Astrocyte (in vitro differentiated cells and primary cell): ENCODE measurements around the gene REPIN1.

ENCODE experiments used
- EZH2 ChIP-seq: IDR thresholded peaks from 2 replicates; pipeline ENCODE4 v1.6.1; 2012; ENCODE audit warnings: mild to moderate bottlenecking, low read length, inconsistent platforms; ENCODE audit not compliant: insufficient read depth
- TF ChIP-seq, protein P1 (sequence below): IDR thresholded peaks from 2 replicates; pipeline ENCODE4 v1.5.1; 2011; ENCODE audit warnings: low read depth, mild to moderate bottlenecking, inconsistent platforms, low read length, moderate library complexity; ENCODE audit not compliant: insufficient read depth

DNA sequence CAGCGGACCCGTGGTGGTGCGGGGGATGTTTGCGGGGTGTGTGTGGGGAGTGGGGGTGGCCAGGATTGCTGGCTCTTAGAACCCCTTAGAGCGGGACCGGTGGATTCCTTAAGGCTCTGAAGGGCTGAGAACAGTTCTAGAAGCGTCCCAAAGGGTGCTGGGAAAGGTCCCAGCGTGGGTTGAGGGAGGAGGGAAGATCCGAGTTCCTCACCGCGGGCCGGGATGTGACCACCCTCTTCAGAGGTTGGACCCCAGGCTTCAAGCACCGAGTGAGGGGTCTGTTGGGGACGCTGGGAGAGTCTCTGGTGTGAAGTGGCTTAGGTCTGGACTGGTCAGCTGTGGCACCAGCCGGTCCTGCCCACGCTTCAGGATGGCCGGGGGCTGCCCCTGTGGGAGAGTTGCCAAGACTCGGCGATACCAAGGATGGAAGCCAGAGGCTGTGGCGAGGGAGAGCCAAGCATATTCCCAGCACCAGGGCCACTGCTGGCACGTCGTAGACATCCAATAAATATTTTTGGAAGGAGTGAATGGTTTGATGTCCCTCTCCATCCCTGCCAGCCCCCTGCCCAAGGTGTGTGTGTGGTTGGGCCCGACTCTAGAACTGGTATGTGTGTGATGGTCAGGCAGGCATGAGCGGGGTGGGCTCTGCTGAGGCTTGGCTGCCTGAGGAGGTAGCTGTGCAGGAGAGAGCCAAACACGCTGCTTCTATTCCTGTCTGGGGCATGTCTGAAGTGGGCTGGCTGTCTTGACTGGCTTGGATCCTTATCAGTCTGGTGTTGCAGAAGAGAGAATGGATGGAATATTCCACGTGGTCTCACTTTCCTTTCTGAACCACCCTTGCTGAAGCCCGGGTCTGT is 29.7 kb downstream of the REPIN1 start:
- TF ChIP-seq, protein P1, sequence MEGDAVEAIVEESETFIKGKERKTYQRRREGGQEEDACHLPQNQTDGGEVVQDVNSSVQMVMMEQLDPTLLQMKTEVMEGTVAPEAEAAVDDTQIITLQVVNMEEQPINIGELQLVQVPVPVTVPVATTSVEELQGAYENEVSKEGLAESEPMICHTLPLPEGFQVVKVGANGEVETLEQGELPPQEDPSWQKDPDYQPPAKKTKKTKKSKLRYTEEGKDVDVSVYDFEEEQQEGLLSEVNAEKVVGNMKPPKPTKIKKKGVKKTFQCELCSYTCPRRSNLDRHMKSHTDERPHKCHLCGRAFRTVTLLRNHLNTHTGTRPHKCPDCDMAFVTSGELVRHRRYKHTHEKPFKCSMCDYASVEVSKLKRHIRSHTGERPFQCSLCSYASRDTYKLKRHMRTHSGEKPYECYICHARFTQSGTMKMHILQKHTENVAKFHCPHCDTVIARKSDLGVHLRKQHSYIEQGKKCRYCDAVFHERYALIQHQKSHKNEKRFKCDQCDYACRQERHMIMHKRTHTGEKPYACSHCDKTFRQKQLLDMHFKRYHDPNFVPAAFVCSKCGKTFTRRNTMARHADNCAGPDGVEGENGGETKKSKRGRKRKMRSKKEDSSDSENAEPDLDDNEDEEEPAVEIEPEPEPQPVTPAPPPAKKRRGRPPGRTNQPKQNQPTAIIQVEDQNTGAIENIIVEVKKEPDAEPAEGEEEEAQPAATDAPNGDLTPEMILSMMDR, result no peak
- TF ChIP-seq EZH2, result no peak
